Activated CD4-positive, alpha-beta T cell treated with anti-CD3 and anti-CD28 coated beads for 36 hours (primary cell): ENCODE measurements around the gene SLX1A. TPM values are rescaled to one million over a fixed set of nuclear protein-coding genes. Genes with fewer than 3 reads are reported as not detected.
"Not testable (repeated sequence)": the region's sequence is repeated elsewhere in the genome, so short reads cannot be mapped to it uniquely, and the experiment has no call there.

ENCODE experiments used
- ATAC-seq: fragments of 200-7000 bp; cut with Tn5 transposase; one replicate; pipeline ENCODE4 v1.10.0; 2021; ENCODE audit warnings: mild to moderate bottlenecking, moderate library complexity
- CTCF ChIA-PET: fragments of 350-600 bp; sonication (Branson Sonifier 250); formaldehyde crosslinking; loops from one replicate; lab custom pipeline; 2021; ENCODE audit warnings: antibody characterized with exemption; lab: Charles Lee
- POLR2A ChIA-PET: fragments of 350-600 bp; sonication (Branson Sonifier 250); formaldehyde crosslinking; loops from one replicate; lab custom pipeline; 2021; ENCODE audit warnings: antibody characterized with exemption, inconsistent platforms; lab: Charles Lee
- DNase-seq: peaks from one replicate; pipeline ENCODE4 v3.0.0-alpha.2; 2020
- H3K27ac Mint-ChIP-seq: one replicate; pipeline ENCODE4 v1.8.0; 2021; ENCODE audit warnings: mixed read lengths
- H3K27me3 Mint-ChIP-seq: one replicate; pipeline ENCODE4 v1.8.0; 2021; ENCODE audit warnings: mixed read lengths
- H3K36me3 Mint-ChIP-seq: one replicate; pipeline ENCODE4 v1.8.0; 2021; ENCODE audit warnings: low read depth, mixed read lengths
- H3K4me1 Mint-ChIP-seq: one replicate; pipeline ENCODE4 v1.8.0; 2021; ENCODE audit warnings: mixed read lengths
- H3K4me3 Mint-ChIP-seq: one replicate; pipeline ENCODE4 v1.8.0; 2021; ENCODE audit warnings: mild to moderate bottlenecking, moderate library complexity, mixed read lengths
- H3K9me3 Mint-ChIP-seq: one replicate; pipeline ENCODE4 v1.8.0; 2021; ENCODE audit warnings: low read depth, mixed read lengths
- intact Hi-C, 2 experiments: fragments of 100-400 bp; cut with DNase I in 1 of 2; cut with micrococcal nuclease in 1 of 2; formaldehyde crosslinking; loops; one replicate each; pipeline versions ENCODE4 v1.14.2 to v1.15.1; 2022 to 2024; cut with DNase I, micrococcal nuclease
- total RNA-seq, 2 experiments: library from RNA; stranded (reverse); gene quantifications; one replicate each; pipeline ENCODE4 v1.2.3, GENCODE V29; 2021

SLX1A gene
- total RNA-seq: 10 to 100 TPM; 24.4 to 99.3 TPM

DNA sequence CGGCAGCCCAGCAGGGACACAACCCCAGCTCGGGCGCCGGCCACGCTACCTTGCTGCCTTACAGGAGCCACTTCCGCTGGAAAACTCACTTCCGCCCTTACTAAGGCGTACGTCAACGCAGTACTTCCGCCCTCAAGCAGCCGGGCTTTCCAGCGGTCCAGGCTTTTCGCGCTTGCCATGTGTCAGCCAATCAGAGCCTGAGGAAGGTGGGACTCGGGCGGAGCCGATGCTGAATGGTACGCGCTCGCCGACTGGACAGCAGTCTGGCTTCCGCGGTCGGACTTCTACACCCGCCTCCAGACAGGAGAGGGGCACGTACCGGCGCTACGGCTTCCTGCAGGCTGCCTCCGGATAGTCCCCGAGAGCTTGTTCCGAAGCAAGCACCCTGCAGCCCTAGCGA, at the start of gene SLX1A, which contains the start of gene BOLA2B:
TSS of gene SLX1A (plus strand) at position 261 of the 400 bp plus-strand sequence. CDS start 210 bp downstream, outside the sequence.
TSS of gene BOLA2B (minus strand) at position 52 of the 400 bp plus-strand sequence. CDS start 71 bp downstream, outside the sequence.
- peak; percentile 88 for ATAC-seq
- H3K9me3 Mint-ChIP-seq, H3K36me3 Mint-ChIP-seq, intact Hi-C loops, H3K27me3 Mint-ChIP-seq, CTCF ChIA-PET, DNase-seq, H3K4me1 Mint-ChIP-seq, H3K4me3 Mint-ChIP-seq, H3K27ac Mint-ChIP-seq, POLR2A ChIA-PET: not testable (repeated sequence)

GRCh38 chr16:30144017-30144416, 49.7 kb upstream of the SLX1A start:
- CTCF ChIA-PET: no interaction called here
- no peak overlapping the region for H3K27ac Mint-ChIP-seq
- no peaks in the 10 kb centered on the region for H3K36me3 Mint-ChIP-seq
- H3K4me3 Mint-ChIP-seq: no peak overlapping the region
- ATAC-seq: no peak
- POLR2A ChIA-PET: no interaction called here
- H3K9me3 Mint-ChIP-seq: no peaks in the 10 kb centered on the region
- intact Hi-C loops: no loop called here
- DNase-seq: no peak
- peaks cover 20% of the 10 kb centered on the region for H3K4me1 Mint-ChIP-seq
- H3K27me3 Mint-ChIP-seq: no peaks in the 10 kb centered on the region

- no peak for ATAC-seq
- intact Hi-C loops: no loop called here
- ChIA-PET POLR2A (no interaction called here), CTCF (no interaction called here)
- no peak overlapping the region for H3K27ac Mint-ChIP-seq
- H3K27me3 Mint-ChIP-seq: no peaks in the 10 kb centered on the region
- H3K36me3 Mint-ChIP-seq: no peaks in the 10 kb centered on the region
- DNase-seq: no peak
- peaks cover 4% of the 10 kb centered on the region for H3K9me3 Mint-ChIP-seq
- no peak overlapping the region for H3K4me3 Mint-ChIP-seq
- peaks cover 14% of the 10 kb centered on the region for H3K4me1 Mint-ChIP-seq
These were observed 48.8 kb upstream of the SLX1A start for GRCh38 chr16:30144917-30145316.

- intact Hi-C loops: no loop called here
- ATAC-seq (no peak), DNase-seq (no peak)
- no peak overlapping the region for H3K4me3 Mint-ChIP-seq
- peaks cover 4% of the 10 kb centered on the region for H3K9me3 Mint-ChIP-seq
- H3K36me3 Mint-ChIP-seq: no peaks in the 10 kb centered on the region
- ChIA-PET POLR2A (no interaction called here), CTCF (no interaction called here)
- no peaks in the 10 kb centered on the region for H3K27me3 Mint-ChIP-seq
- peaks cover 12% of the 10 kb centered on the region for H3K4me1 Mint-ChIP-seq
- no peak overlapping the region for H3K27ac Mint-ChIP-seq
These were observed 48.0 kb upstream of the SLX1A start for GRCh38 chr16:30145657-30146056.

- no peak for ATAC-seq
- H3K4me1 Mint-ChIP-seq: peaks cover 5% of the 10 kb centered on the region
- no peak for DNase-seq
- ChIA-PET POLR2A (no interaction called here), CTCF (interaction anchor here (1.5 kb wide), 1 partner anchor 18 kb away, joined by 4 read pairs; no protein-coding TSS in a partner anchor)
- no peak overlapping the region for H3K27ac Mint-ChIP-seq
- H3K36me3 Mint-ChIP-seq: no peaks in the 10 kb centered on the region
- peaks cover 4% of the 10 kb centered on the region for H3K9me3 Mint-ChIP-seq
- H3K4me3 Mint-ChIP-seq: no peak overlapping the region
- intact Hi-C loops: no loop called here
- H3K27me3 Mint-ChIP-seq: no peaks in the 10 kb centered on the region
These were observed 45.7 kb upstream of the SLX1A start for GRCh38 chr16:30147843-30148510.

GRCh38 chr16:30149250-30149930, 44.3 kb upstream of the SLX1A start:
- H3K27ac Mint-ChIP-seq: no peak overlapping the region
- intact Hi-C loops: no loop called here
- POLR2A ChIA-PET: no interaction called here
- ATAC-seq (no peak), DNase-seq (no peak)
- CTCF ChIA-PET: interaction anchor here (0.6 kb wide), 1 partner anchor 301 kb away, joined by 3 read pairs; no protein-coding TSS in a partner anchor
- H3K36me3 Mint-ChIP-seq: no peaks in the 10 kb centered on the region
- H3K4me3 Mint-ChIP-seq: no peak overlapping the region
- H3K27me3 Mint-ChIP-seq: no peaks in the 10 kb centered on the region
- peaks cover 4% of the 10 kb centered on the region for H3K9me3 Mint-ChIP-seq
- H3K4me1 Mint-ChIP-seq: no peaks in the 10 kb centered on the region

- Mint-ChIP-seq H3K36me3 (no peaks in the 10 kb centered on the region), H3K9me3 (peaks cover 4% of the 10 kb centered on the region), H3K4me1 (no peaks in the 10 kb centered on the region), H3K27me3 (no peaks in the 10 kb centered on the region), H3K27ac (no peak overlapping the region), H3K4me3 (no peak overlapping the region)
- ChIA-PET POLR2A (no interaction called here), CTCF (interaction anchor here (0.9 to 1.6 kb wide), 2 partner anchors 10 to 13 kb away, joined by 3 read pairs; no protein-coding TSS in a partner anchor)
- ATAC-seq (no peak), DNase-seq (no peak)
- intact Hi-C loops: no loop called here
These were observed 42.6 kb upstream of the SLX1A start for GRCh38 chr16:30151091-30151490.

DNA sequence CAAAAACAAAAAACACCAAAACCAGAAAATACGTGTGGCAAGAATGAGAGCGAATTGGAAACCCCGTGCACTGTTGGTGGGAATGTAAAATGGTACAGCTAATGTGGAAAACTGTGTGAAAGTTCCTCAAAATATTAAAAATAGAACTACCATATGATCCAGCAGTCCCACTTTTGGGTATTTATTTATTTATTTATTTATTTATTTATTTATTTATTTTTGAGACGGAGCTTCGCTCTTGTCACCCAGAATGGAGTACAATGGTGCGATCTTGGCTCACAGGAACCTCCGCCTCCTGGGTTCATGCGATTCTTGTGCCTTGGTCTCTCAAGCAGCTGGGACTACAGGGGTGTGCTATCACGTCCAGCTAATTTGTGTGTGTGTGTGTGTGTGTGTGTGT, 41.2 kb upstream of the SLX1A start:
- CTCF ChIA-PET: interaction anchor here (0.7 to 1.6 kb wide), 4 partner anchors 8 to 503 kb away, joined by 3 to 4 read pairs (median 3); no protein-coding TSS in a partner anchor
- intact Hi-C loops: no loop called here
- Mint-ChIP-seq H3K4me3 (no peak overlapping the region), H3K4me1 (no peaks in the 10 kb centered on the region), H3K9me3 (peaks cover 4% of the 10 kb centered on the region), H3K27me3 (no peaks in the 10 kb centered on the region), H3K36me3 (no peaks in the 10 kb centered on the region), H3K27ac (no peak overlapping the region)
- DNase-seq: no peak
- POLR2A ChIA-PET: no interaction called here
- no peak for ATAC-seq

DNA sequence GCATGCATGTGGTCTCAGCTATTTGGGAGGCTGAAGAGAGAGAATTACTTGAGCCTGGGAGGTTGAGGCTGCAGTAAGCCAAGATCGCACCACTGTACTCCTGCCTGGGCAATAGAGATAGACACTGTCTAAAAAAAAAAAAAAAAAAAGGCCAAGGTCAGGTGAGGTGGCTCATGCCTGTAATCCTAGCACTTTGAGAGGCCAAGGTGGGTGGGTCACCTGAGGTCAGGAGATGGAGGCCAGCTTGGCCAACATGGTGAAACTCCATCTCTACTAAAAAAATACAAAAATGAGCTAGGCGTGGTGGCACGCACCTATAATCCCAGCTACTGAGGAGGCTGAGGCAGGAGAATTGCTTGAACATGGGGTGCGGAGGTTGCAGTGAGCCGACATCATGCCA, 38.5 kb upstream of the SLX1A start:
- Mint-ChIP-seq H3K36me3 (no peaks in the 10 kb centered on the region), H3K27me3 (no peaks in the 10 kb centered on the region), H3K27ac (no peak overlapping the region), H3K4me1 (no peaks in the 10 kb centered on the region), H3K4me3 (no peak overlapping the region), H3K9me3 (no peaks in the 10 kb centered on the region)
- ATAC-seq (no peak), DNase-seq (no peak)
- ChIA-PET POLR2A (no interaction called here), CTCF (interaction anchor here (0.7 to 1.1 kb wide), 3 partner anchors 13 to 227 kb away, joined by 3 to 6 read pairs (median 4); partner anchors contain the start of gene TBX6)
- intact Hi-C loops: no loop called here

- Mint-ChIP-seq H3K4me1 (no peaks in the 10 kb centered on the region), H3K27me3 (no peaks in the 10 kb centered on the region), H3K27ac (no peak overlapping the region), H3K4me3 (no peak overlapping the region), H3K9me3 (no peaks in the 10 kb centered on the region), H3K36me3 (no peaks in the 10 kb centered on the region)
- POLR2A ChIA-PET: no interaction called here
- intact Hi-C loops: no loop called here
- no peak for DNase-seq
- CTCF ChIA-PET: interaction anchor here (0.6 to 0.7 kb wide), 2 partner anchors 22 to 64 kb away, joined by 3 read pairs; no protein-coding TSS in a partner anchor
- no peak for ATAC-seq
These were observed 36.5 kb upstream of the SLX1A start for GRCh38 chr16:30157214-30157613.

DNA sequence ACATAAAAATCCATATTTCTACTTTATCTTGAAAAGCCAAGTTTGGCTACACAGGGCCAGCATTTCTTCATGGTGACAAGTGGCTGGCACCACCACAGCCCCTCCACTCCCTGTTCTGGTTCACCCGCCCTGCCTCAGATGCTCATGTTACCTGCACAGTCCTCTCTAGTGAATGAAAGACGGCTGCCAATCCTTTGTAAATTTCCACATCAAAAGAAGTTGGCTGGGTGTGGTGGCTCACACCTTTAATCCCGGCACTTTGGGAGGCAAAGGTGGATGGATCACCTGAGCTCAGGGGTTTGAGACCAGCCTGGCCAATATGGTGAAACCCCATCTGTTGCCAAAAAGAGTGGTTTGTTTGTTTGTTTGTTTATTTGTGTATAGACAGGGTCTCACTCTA, 30.1 kb upstream of the SLX1A start:
- no peak for DNase-seq
- intact Hi-C loops: no loop called here
- Mint-ChIP-seq H3K27ac (no peak overlapping the region), H3K9me3 (no peaks in the 10 kb centered on the region), H3K4me1 (peaks cover 19% of the 10 kb centered on the region), H3K36me3 (no peaks in the 10 kb centered on the region), H3K27me3 (no peaks in the 10 kb centered on the region), H3K4me3 (no peak overlapping the region)
- ChIA-PET POLR2A (no interaction called here), CTCF (interaction anchor here (0.7 kb wide), 2 partner anchors 12 to 336 kb away, joined by 3 read pairs; no protein-coding TSS in a partner anchor)
- ATAC-seq: no peak
